CD14-positive monocyte (primary cell): ENCODE results near the gene KLHDC7B. TPM values are rescaled to one million over a fixed set of nuclear protein-coding genes. Genes with fewer than 3 reads are reported as not detected.

Experiments used
- DNase-seq, 3 donors: peaks; one replicate each; pipeline ENCODE4 v3.0.0-alpha.2; 2011 to 2022
- H2AFZ ChIP-seq: 2 replicates; pipeline ENCODE4 v1.6.0; 2012; ENCODE audit warnings: mild to moderate bottlenecking, low read depth, low read length, inconsistent platforms; ENCODE audit not compliant: insufficient read depth, poor library complexity, severe bottlenecking
- H3K27ac ChIP-seq, 2 donors: 1 replicate in 1 of 2; 2 replicates in 1 of 2; pipeline ENCODE4 v1.5.1; 2012 to 2013; ENCODE audit warnings: low read length in 2 of 2, control low read depth in 1 of 2, inconsistent platforms in 1 of 2, low read depth in 1 of 2, mild to moderate bottlenecking in 1 of 2
- H3K27me3 ChIP-seq, 2 donors: one replicate each; pipeline versions ENCODE4 v1.6.0 to v1.6.1; 2011 to 2013; ENCODE audit warnings: low read length in 2 of 2; ENCODE audit not compliant: control insufficient read depth in 2 of 2, insufficient read depth in 2 of 2
- H3K36me3 ChIP-seq, 2 donors: replicated peaks in 1 of 2; 1 replicate in 1 of 2; 2 replicates in 1 of 2; pipeline versions ENCODE4 v1.5.1 to v1.6.1; 2012 to 2013; ENCODE audit warnings: low read length in 2 of 2, control low read depth in 1 of 2, inconsistent platforms in 1 of 2, mild to moderate bottlenecking in 1 of 2; ENCODE audit not compliant: insufficient read depth in 2 of 2, control insufficient read depth in 1 of 2
- H3K4me1 ChIP-seq, 2 donors: 1 replicate in 1 of 2; 2 replicates in 1 of 2; pipeline versions ENCODE4 v1.5.1 to v1.6.1; 2012 to 2013; ENCODE audit warnings: low read length in 2 of 2, control low read depth in 1 of 2, inconsistent platforms in 1 of 2, mild to moderate bottlenecking in 1 of 2, moderate library complexity in 1 of 2; ENCODE audit not compliant: insufficient read depth in 2 of 2, control insufficient read depth in 1 of 2
- H3K4me2 ChIP-seq: replicated peaks from 2 replicates; pipeline ENCODE3; 2012; ENCODE audit warnings: low read length, moderate library complexity, mild to moderate bottlenecking; ENCODE audit not compliant: poor library complexity, severe bottlenecking; ENCODE audit errors: extremely low read depth
- H3K4me3 ChIP-seq, 3 experiments: fragments of 200-600 bp in 1 of 3; sonication (generic) in 1 of 3; replicated peaks in 1 of 3; 1 replicate in 2 of 3; 2 replicates in 1 of 3; pipeline ENCODE4 v1.5.1; 2011 to 2013; ENCODE audit warnings: low read length in 3 of 3, mild to moderate bottlenecking in 3 of 3, control low read depth in 2 of 3, low read depth in 2 of 3, inconsistent platforms in 1 of 3, moderate library complexity in 1 of 3
- H3K79me2 ChIP-seq: 2 replicates; pipeline ENCODE4 v1.6.0; 2012; ENCODE audit warnings: mild to moderate bottlenecking, control low read depth, inconsistent platforms, low read length, moderate library complexity; ENCODE audit not compliant: insufficient read depth
- H3K9ac ChIP-seq: 2 replicates; pipeline ENCODE4 v1.6.0; 2017; ENCODE audit warnings: low read length, mild to moderate bottlenecking; ENCODE audit not compliant: insufficient read depth, poor library complexity, severe bottlenecking
- H3K9me3 ChIP-seq, 2 donors: replicated peaks in 1 of 2; 1 replicate in 1 of 2; 2 replicates in 1 of 2; pipeline versions ENCODE4 v1.5.1 to v1.6.1; 2012 to 2013; ENCODE audit warnings: low read length in 2 of 2, control low read depth in 1 of 2; ENCODE audit not compliant: control insufficient read depth in 1 of 2, insufficient read depth in 1 of 2
- H4K20me1 ChIP-seq: 2 replicates; pipeline ENCODE4 v1.6.0; 2012; ENCODE audit warnings: mild to moderate bottlenecking, low read length, control low read depth, moderate library complexity; ENCODE audit not compliant: insufficient read depth
- H3K27ac Mint-ChIP-seq, 7 donors: one replicate each; pipeline ENCODE4 v1.8.0; 2020; ENCODE audit warnings: mild to moderate bottlenecking in 7 of 7, mixed read lengths in 7 of 7, moderate library complexity in 6 of 7, inconsistent platforms in 2 of 7
- H3K27me3 Mint-ChIP-seq, 3 donors: one replicate each; pipeline ENCODE4 v1.8.0; 2021 to 2022; ENCODE audit warnings: low read depth in 3 of 3, mild to moderate bottlenecking in 3 of 3, mixed read lengths in 3 of 3, moderate library complexity in 3 of 3, inconsistent platforms in 1 of 3
- H3K36me3 Mint-ChIP-seq, 2 donors: one replicate each; pipeline ENCODE4 v1.8.0; 2020; ENCODE audit warnings: mixed read lengths in 2 of 2, inconsistent platforms in 1 of 2, mild to moderate bottlenecking in 1 of 2
- H3K4me1 Mint-ChIP-seq: one replicate; pipeline ENCODE4 v1.8.0; 2020; ENCODE audit warnings: mild to moderate bottlenecking, mixed read lengths
- H3K4me3 Mint-ChIP-seq, 2 donors: one replicate each; pipeline ENCODE4 v1.8.0; 2020; ENCODE audit warnings: mild to moderate bottlenecking in 2 of 2, mixed read lengths in 2 of 2, moderate library complexity in 1 of 2
- H3K9me3 Mint-ChIP-seq, 7 donors: one replicate each; pipeline ENCODE4 v1.8.0; 2020 to 2022; ENCODE audit warnings: mixed read lengths in 7 of 7, mild to moderate bottlenecking in 6 of 7, moderate library complexity in 6 of 7, inconsistent platforms in 2 of 7
- CTCF ChIP-seq: fragments of 200-600 bp; IDR thresholded peaks from one replicate; pipeline ENCODE4 v1.8.0; 2022; ENCODE audit warnings: antibody characterized with exemption, mild to moderate bottlenecking
- WGBS: methylation state at CpG from one replicate; pipeline ENCODE4 v1.1.5; 2013; ENCODE audit warnings: missing lambda C conversion rate; ENCODE audit not compliant: insufficient coverage; 5-methylcytosine and 5-hydroxymethylcytosine counted together
- intact Hi-C, 2 donors: fragments of 100-400 bp; cut with micrococcal nuclease; formaldehyde crosslinking; loops; one replicate each; pipeline versions ENCODE4 v1.15.0 to v1.15.1; 2023
- polyA plus RNA-seq, 3 donors: library from polyadenylated mRNA; depleted of rRNA in 1 of 3; unstranded in 2 of 3; stranded (reverse) in 1 of 3; fragments of 300-500 nt in 2 of 3; fragments of >200 nt in 1 of 3; fragmentation: Illumina TruSeq in 2 of 3; gene quantifications; 1 replicate in 2 of 3; 2 replicates in 1 of 3; pipeline ENCODE4 v1.2.3, GENCODE V29; 2012 to 2021

The KLHDC7B gene
- polyA plus RNA-seq, 3 donors, result 0.88 to 4.3 (median 1.4) TPM

GRCh38 chr22:50506611-50507420 is 38.9 kb upstream of the KLHDC7B start:
- H3K4me1 Mint-ChIP-seq, result peaks cover 20% of the 10 kb centered on the region

More at GRCh38 chr22:50506611-50507420, 38.9 kb upstream of the KLHDC7B start:
- Mint-ChIP-seq H3K9me3 (no peaks in the 10 kb centered on the region), H3K27me3 (peaks cover 0 to 5% (median 0%) of the 10 kb centered on the region in 3 donors), H3K36me3 (peaks cover 15 to 29% of the 10 kb centered on the region in 2 donors), H3K4me3 (peak overlapping the region; percentile 95 to 96), H3K27ac (peak overlapping the region; percentile 83 to 95 (median 90))
- H3K4me2 ChIP-seq, result peak overlapping the region; percentile 98
- peaks cover 30 to 36% of the 10 kb centered on the region in 2 donors for H3K36me3 ChIP-seq
- H2AFZ ChIP-seq, result peak overlapping the region; percentile 82
- H3K27me3 ChIP-seq, result no peaks in the 10 kb centered on the region
- no peaks in the 10 kb centered on the region for H4K20me1 ChIP-seq
- peak overlapping the region; percentile 92 to 98 (median 96) for H3K4me3 ChIP-seq
- peak in 1 of 3 donors; percentile 32 for DNase-seq
- TF ChIP-seq CTCF, result no peak
- H3K79me2 ChIP-seq, result peaks cover 60% of the 10 kb centered on the region
- H3K9ac ChIP-seq, result peak overlapping the region; percentile 84
- H3K9me3 ChIP-seq, result no peaks in the 10 kb centered on the region
- peak overlapping the region; percentile 69 to 87 for H3K27ac ChIP-seq
- peaks cover 19 to 26% of the 10 kb centered on the region in 2 donors for H3K4me1 ChIP-seq
- intact Hi-C loops, result loop anchor here (2.0 to 5.0 kb wide), 4 partner anchors 55 to 122 kb away; partner anchors contain the start of genes ARSA (in 2 of the 2), CHKB (in 1 of the 2) and SYCE3 (in 1 of the 2)
- WGBS, result 58% methylated on average over 18 of the region's 21 CpGs
